ENCODE results near the gene SIK3. TPM values are rescaled to one million over a fixed set of nuclear protein-coding genes. Genes with fewer than 3 reads are reported as not detected.
"Not testable (repeated sequence)": the region's sequence is repeated elsewhere in the genome, so short reads cannot be mapped to it uniquely, and the experiment has no call there.

Gene SIK3
- total RNA-seq, 1 donor from 2014 or later: 24.4 TPM

GRCh38 chr11:117134431-117134830, 36.2 kb upstream of the SIK3 start:
- no peaks in the 10 kb centered on the region for H4K20me1 ChIP-seq (ENCODE audit: low read depth)
- H3F3A ChIP-seq (ENCODE audit: low read depth): no peaks in the 10 kb centered on the region
- no peak overlapping the region for H3K4me3 Mint-ChIP-seq
- H3K4me1 ChIP-seq: no peaks in the 10 kb centered on the region
- H3K36me3 ChIP-seq: no peaks in the 10 kb centered on the region
- no peak overlapping the region for H3K4me2 ChIP-seq
- no peaks in the 10 kb centered on the region for H3K9me3 Mint-ChIP-seq
- H3K79me2 ChIP-seq (ENCODE audit: low read depth): no peaks in the 10 kb centered on the region
- H3K4me1 Mint-ChIP-seq: no peaks in the 10 kb centered on the region
- H3K4me3 ChIP-seq: no peak overlapping the region
- H3K27ac Mint-ChIP-seq: no peak overlapping the region
- TF ChIP-seq EZH2phosphoT487 (IDR thresholded peaks at IDR 0.05): no peak
- no peak for TF ChIP-seq CTCF (IDR thresholded peaks at IDR 0.05)
- no peak for TF ChIP-seq EZH2 (IDR thresholded peaks at IDR 0.05)
- peaks cover 2% of the 10 kb centered on the region for H3K27me3 Mint-ChIP-seq (ENCODE audit: insufficient read depth, low read depth)
- H3K9me3 ChIP-seq (ENCODE audit: low read depth): no peaks in the 10 kb centered on the region
- H2AFZ ChIP-seq (replicated peaks): no peak overlapping the region
- no peaks in the 10 kb centered on the region for H3K36me3 Mint-ChIP-seq
- H3K27ac ChIP-seq: no peak overlapping the region
- no peaks in the 10 kb centered on the region for H3K27me3 ChIP-seq
- DNase-seq (ENCODE audit: low spot score): no peak
- H3K9ac ChIP-seq: no peak overlapping the region

- Histone ChIP-seq H2AFZ (replicated peaks) (no peak overlapping the region), H3K27ac (no peak overlapping the region), H3K4me3 (no peak overlapping the region), H3K36me3 (no peaks in the 10 kb centered on the region), H3K9me3 (ENCODE audit: low read depth) (no peaks in the 10 kb centered on the region), H3K4me1 (no peaks in the 10 kb centered on the region), H3K4me2 (no peak overlapping the region), H3F3A (ENCODE audit: low read depth) (no peaks in the 10 kb centered on the region), H3K79me2 (ENCODE audit: low read depth) (no peaks in the 10 kb centered on the region), H3K9ac (no peak overlapping the region), H3K27me3 (no peaks in the 10 kb centered on the region), H4K20me1 (ENCODE audit: low read depth) (no peaks in the 10 kb centered on the region)
- TF ChIP-seq EZH2phosphoT487 (IDR thresholded peaks at IDR 0.05) (no peak), CTCF (IDR thresholded peaks at IDR 0.05) (no peak)
- H3K27me3 Mint-ChIP-seq (ENCODE audit: insufficient read depth, low read depth): peaks cover 2% of the 10 kb centered on the region
- no peak overlapping the region for H3K27ac Mint-ChIP-seq
- H3K4me1 Mint-ChIP-seq: peaks cover 2% of the 10 kb centered on the region
- H3K36me3 Mint-ChIP-seq: no peaks in the 10 kb centered on the region
- DNase-seq (ENCODE audit: low spot score): no peak
- H3K9me3 Mint-ChIP-seq: no peaks in the 10 kb centered on the region
- H3K4me3 Mint-ChIP-seq: no peak overlapping the region
Measured at GRCh38 chr11:117130879-117131278, 32.7 kb upstream of the SIK3 start.

GRCh38 chr11:117130396-117130795, 32.2 kb upstream of the SIK3 start:
- H3K36me3 ChIP-seq; H3K4me1 ChIP-seq; H3K4me3 ChIP-seq; H3K9me3 Mint-ChIP-seq; DNase-seq (ENCODE audit: low spot score); H4K20me1 ChIP-seq (ENCODE audit: low read depth); H3K27me3 ChIP-seq; H3F3A ChIP-seq (ENCODE audit: low read depth); H2AFZ ChIP-seq (replicated peaks); H3K4me2 ChIP-seq; H3K9me3 ChIP-seq (ENCODE audit: low read depth); H3K36me3 Mint-ChIP-seq; H3K27ac Mint-ChIP-seq; H3K27me3 Mint-ChIP-seq (ENCODE audit: insufficient read depth, low read depth); H3K79me2 ChIP-seq (ENCODE audit: low read depth); H3K9ac ChIP-seq; H3K4me3 Mint-ChIP-seq; H3K27ac ChIP-seq; H3K4me1 Mint-ChIP-seq: not testable (repeated sequence)

GRCh38 chr11:117128289-117128688, 30.1 kb upstream of the SIK3 start:
- Histone ChIP-seq H3K36me3 (no peaks in the 10 kb centered on the region), H3K4me2 (no peak overlapping the region), H3K9ac (no peak overlapping the region), H3K4me1 (no peaks in the 10 kb centered on the region), H4K20me1 (ENCODE audit: low read depth) (no peaks in the 10 kb centered on the region), H3K27me3 (no peaks in the 10 kb centered on the region), H3K4me3 (no peak overlapping the region), H3K79me2 (ENCODE audit: low read depth) (no peaks in the 10 kb centered on the region), H3F3A (ENCODE audit: low read depth) (no peaks in the 10 kb centered on the region), H3K9me3 (ENCODE audit: low read depth) (no peaks in the 10 kb centered on the region), H2AFZ (replicated peaks) (no peak overlapping the region), H3K27ac (no peak overlapping the region)
- H3K4me1 Mint-ChIP-seq: peaks cover 2% of the 10 kb centered on the region
- H3K9me3 Mint-ChIP-seq: no peaks in the 10 kb centered on the region
- H3K36me3 Mint-ChIP-seq: no peaks in the 10 kb centered on the region
- H3K27me3 Mint-ChIP-seq (ENCODE audit: insufficient read depth, low read depth): peaks cover 3% of the 10 kb centered on the region
- DNase-seq (ENCODE audit: low spot score): no peak
- H3K27ac Mint-ChIP-seq: no peak overlapping the region
- TF ChIP-seq CTCF (IDR thresholded peaks at IDR 0.05) (no peak), EZH2 (IDR thresholded peaks at IDR 0.05) (no peak), EZH2phosphoT487 (IDR thresholded peaks at IDR 0.05) (no peak)
- H3K4me3 Mint-ChIP-seq: no peak overlapping the region

All from neural progenitor cell (in vitro differentiated cells).